Large intestine (tissue), 3 donors: ENCODE data around the gene CIBAR2. TPM values are rescaled to one million over a fixed set of nuclear protein-coding genes. Genes with fewer than 3 reads are reported as not detected.
"Not testable (repeated sequence)": the region's sequence is repeated elsewhere in the genome, so short reads cannot be mapped to it uniquely, and the experiment has no call there.

Source experiments
- DNase-seq, 2 donors: peaks; one replicate each; pipeline versions ENCODE4 v3.0.0 to v3.0.0-alpha.2; 2013
- H3K27ac ChIP-seq: one replicate; pipeline ENCODE4 v1.5.1; 2013; ENCODE audit warnings: low read length
- H3K27me3 ChIP-seq: 2 replicates; pipeline ENCODE4 v1.6.1; 2013; ENCODE audit warnings: low read length; ENCODE audit not compliant: control insufficient read depth, insufficient read depth
- H3K36me3 ChIP-seq: 2 replicates; pipeline ENCODE4 v1.6.1; 2013; ENCODE audit warnings: low read length; ENCODE audit not compliant: control insufficient read depth, insufficient read depth
- H3K4me1 ChIP-seq: one replicate; pipeline ENCODE4 v1.6.1; 2013; ENCODE audit warnings: low read length; ENCODE audit not compliant: control insufficient read depth, insufficient read depth
- H3K4me3 ChIP-seq: one replicate; pipeline ENCODE4 v1.5.1; 2013; ENCODE audit warnings: low read length
- H3K9me3 ChIP-seq: one replicate; pipeline ENCODE4 v1.6.1; 2013; ENCODE audit warnings: mild to moderate bottlenecking, low read depth, low read length, moderate library complexity; ENCODE audit not compliant: control insufficient read depth
- WGBS: methylation state at CpG from one replicate; pipeline ENCODE4 v1.1.5; 2013; ENCODE audit warnings: low lambda C conversion rate; ENCODE audit not compliant: insufficient coverage; 5-methylcytosine and 5-hydroxymethylcytosine counted together
- polyA plus RNA-seq: library from polyadenylated mRNA; unstranded; fragments of 120-200 nt; gene quantifications from one replicate; pipeline ENCODE4 v1.2.1, GENCODE V29; 2013

CIBAR2 gene
- polyA plus RNA-seq, 1 donor = 0.30 TPM

DNA sequence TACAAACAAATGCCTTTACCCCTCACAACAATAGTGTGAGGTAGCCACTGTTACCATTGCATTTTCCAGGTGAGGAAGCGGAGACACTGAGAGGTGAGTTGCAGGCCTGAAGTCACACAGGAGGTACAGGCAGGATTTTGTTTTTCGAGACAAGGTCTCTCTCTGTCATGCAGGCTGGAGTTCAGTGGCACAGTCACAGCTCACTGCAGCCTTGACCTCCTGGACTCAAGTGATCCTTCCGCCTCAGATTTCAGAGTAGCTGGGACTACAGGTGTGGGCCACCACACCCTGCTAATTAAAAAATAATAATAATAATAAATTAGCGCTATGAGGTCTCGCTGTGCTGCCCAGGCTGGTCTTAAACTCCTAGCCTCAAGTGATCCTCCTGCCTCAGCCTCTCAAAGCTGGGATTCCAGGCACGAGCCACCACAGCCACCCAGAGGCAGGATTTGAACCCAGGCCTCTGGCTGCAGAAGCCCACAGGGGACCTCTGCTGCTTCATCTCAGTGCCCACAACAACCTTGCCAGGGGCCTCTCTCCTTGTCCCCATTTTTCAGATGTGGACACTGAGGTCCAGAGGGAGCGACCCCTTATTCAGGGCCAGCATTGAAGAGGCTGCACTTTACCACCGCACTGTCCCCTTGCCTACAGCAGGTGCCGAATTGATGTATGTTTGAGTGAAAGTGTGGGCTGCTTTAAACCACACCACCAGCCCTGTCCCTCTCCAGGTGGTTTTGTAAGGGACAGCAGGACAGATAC is 16.0 kb upstream of the CIBAR2 start:
- Histone ChIP-seq H3K27me3 (no peaks in the 10 kb centered on the region), H3K9me3 (no peaks in the 10 kb centered on the region), H3K4me3 (no peak overlapping the region), H3K36me3 (no peaks in the 10 kb centered on the region), H3K27ac (no peak overlapping the region), H3K4me1 (peaks cover 13% of the 10 kb centered on the region)
- DNase-seq = no peak
- 100% methylated on average over 1 of the region's 9 CpGs for WGBS

DNA sequence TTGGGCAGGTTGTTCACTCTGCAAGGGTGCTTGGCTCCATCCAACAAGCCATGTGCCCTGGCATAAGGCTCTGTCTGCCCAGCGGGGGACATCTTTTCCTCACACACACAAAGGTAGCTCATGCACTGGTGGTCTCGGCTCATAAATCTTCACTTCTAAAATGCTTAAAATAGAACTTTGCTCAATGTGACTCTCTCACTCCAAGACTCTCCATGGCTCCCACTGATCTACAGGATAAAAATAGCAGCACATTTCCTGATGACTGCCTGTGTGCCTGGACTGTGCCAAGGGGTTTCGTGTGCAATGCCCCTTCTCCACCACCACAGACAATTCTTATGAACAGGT is 15.1 kb upstream of the CIBAR2 start:
- Histone ChIP-seq H3K27me3 (no peaks in the 10 kb centered on the region), H3K36me3 (no peaks in the 10 kb centered on the region), H3K9me3 (no peaks in the 10 kb centered on the region), H3K4me1 (peaks cover 13% of the 10 kb centered on the region), H3K27ac (no peak overlapping the region), H3K4me3 (no peak overlapping the region)
- WGBS = no CpG with 5 or more reads among the region's 3 CpGs
- DNase-seq = no peak

DNA sequence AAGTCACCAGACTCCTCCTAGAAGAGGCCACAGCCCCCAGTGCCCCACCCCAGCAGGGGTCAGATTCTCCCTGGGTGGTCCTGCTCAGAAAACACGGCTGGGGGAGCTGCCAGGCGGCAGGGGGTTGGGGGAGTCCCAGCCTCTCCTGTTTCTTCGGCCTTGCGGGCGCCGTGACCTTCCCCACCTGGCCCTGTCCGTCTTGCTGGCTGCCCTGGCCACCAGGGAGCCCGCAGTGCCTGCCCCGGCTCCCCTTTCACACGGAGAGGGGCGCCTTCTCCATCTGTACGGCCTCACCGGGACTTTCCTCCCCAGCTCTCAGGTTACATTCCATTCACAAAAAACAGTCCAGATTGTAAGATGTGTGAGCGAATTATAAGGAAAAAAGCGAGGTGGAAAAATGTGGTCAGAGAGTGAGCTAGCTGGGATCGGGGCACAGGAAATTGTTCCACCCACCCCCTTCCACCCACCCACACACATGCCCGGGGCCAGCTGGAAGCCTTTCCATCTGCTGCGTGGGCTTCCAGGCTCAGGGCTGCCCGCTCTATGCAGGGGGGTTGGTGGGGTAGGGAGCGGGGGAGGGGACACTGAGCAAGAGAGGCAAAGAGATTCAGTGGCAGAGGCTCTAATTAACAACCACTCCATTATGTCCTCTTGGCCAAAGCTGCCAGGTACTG is 14.6 kb upstream of the CIBAR2 start:
- peak in 1 of 2 donors; percentile 44 for DNase-seq
- peaks cover 13% of the 10 kb centered on the region for H3K4me1 ChIP-seq
- H3K36me3 ChIP-seq = no peaks in the 10 kb centered on the region
- H3K9me3 ChIP-seq = no peaks in the 10 kb centered on the region
- no peak overlapping the region for H3K4me3 ChIP-seq
- no peak overlapping the region for H3K27ac ChIP-seq
- no peaks in the 10 kb centered on the region for H3K27me3 ChIP-seq
- WGBS = no CpG with 5 or more reads among the region's 20 CpGs

DNA sequence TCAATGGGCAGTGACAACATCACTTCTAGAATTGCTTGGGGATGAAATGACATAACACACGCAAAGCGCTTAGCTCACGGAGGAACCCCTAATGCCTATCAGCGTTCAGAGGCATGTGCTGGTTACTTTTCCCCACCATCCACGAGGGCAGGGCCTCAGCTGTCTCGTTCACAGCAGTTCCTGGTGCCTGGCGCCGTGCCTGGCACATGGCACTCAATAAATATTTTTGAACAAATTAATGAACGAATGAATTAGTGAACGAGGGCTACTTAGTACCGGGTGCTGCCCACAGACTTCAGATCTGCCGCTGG is 14.1 kb upstream of the CIBAR2 start:
- WGBS = no CpG with 5 or more reads among the region's 12 CpGs
- Histone ChIP-seq H3K4me3 (no peak overlapping the region), H3K27me3 (no peaks in the 10 kb centered on the region), H3K4me1 (peaks cover 13% of the 10 kb centered on the region), H3K9me3 (no peaks in the 10 kb centered on the region), H3K27ac (no peak overlapping the region), H3K36me3 (no peaks in the 10 kb centered on the region)
- no peak for DNase-seq

DNA sequence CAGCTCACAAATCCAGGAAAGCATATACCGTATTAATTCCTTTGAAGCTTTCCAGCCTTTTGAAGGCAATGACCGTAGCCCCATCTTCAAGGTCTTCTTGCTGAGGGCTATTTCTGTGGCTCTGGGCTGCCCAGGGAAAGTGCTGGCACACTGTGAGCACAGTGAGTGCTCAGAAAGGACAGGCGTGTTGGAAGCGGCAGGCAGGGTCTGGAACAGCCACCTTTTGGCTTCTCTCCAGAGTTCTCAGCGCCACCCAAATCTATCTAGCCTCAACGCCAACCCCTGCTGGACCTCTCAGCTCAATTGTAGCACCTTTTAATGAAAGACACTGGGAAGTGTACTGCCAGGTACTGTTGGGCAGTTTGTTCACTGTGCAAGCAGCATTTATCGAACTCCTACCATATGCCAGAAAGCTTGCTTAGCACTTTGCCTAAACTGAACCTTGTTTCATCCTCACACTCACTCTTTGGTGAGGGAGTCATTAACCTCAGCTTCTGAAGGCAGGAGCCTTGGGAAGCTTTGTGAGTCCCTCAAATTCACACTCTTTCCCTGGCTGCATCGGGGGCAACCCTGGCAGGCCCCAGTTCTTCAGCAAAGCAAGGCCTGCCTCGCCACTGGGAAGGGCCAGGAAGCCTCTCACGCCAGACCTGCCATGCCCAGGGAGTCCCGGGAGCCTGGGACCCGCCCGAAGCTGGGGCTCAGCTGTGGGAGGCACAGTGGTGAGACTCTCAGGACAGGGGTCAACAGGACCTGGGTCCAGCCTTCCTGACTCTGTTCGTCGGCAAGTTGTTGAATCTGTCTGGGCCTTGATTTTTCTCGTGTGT is 13.5 kb upstream of the CIBAR2 start:
- no CpG with 5 or more reads among the region's 16 CpGs for WGBS

DNA sequence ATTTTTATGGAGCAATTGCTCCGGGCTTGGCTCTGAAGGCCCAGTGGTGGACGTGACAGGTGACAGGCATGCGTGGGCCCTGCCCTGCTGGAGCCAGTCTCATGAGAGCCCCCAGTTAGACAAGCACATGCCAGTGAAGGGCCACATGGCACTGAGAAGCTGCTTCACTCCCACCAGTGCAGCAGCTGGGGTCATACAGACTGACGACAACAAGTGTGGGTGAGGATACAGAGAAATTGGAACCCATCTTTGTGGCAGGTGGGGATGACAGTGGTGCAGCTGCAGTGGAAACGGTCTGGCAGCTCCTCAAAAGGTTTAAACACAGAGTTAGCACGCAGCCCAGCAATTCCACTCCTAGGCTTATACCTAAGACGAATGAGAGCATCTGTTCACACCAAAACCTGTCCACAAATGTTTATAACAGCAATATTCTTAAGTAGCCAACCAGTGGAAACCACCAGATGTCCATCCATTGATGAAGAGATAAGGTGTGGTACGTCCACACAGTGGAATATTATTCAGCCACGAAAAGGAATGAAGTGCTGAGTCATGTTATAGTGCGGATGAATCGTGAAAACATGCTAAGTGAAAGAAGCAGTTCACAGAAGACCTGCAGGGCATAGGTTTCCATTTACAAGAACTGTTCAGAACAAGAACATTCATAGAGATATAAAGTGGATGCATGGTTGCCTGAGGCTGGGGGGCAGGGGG is 12.5 kb upstream of the CIBAR2 start:
- Histone ChIP-seq H3K9me3 (no peaks in the 10 kb centered on the region), H3K27ac (no peak overlapping the region), H3K4me3 (no peak overlapping the region), H3K27me3 (no peaks in the 10 kb centered on the region), H3K36me3 (no peaks in the 10 kb centered on the region), H3K4me1 (peaks cover 7% of the 10 kb centered on the region)
- 100% methylated on average over 1 of the region's 11 CpGs for WGBS
- no peak for DNase-seq

More for the DNA sequence above, 13.5 kb upstream of the CIBAR2 start:
- Histone ChIP-seq H3K4me3 (no peak overlapping the region), H3K4me1 (peaks cover 13% of the 10 kb centered on the region), H3K9me3 (no peaks in the 10 kb centered on the region), H3K36me3 (no peaks in the 10 kb centered on the region), H3K27ac (no peak overlapping the region), H3K27me3 (no peaks in the 10 kb centered on the region)
- no peak for DNase-seq

DNA sequence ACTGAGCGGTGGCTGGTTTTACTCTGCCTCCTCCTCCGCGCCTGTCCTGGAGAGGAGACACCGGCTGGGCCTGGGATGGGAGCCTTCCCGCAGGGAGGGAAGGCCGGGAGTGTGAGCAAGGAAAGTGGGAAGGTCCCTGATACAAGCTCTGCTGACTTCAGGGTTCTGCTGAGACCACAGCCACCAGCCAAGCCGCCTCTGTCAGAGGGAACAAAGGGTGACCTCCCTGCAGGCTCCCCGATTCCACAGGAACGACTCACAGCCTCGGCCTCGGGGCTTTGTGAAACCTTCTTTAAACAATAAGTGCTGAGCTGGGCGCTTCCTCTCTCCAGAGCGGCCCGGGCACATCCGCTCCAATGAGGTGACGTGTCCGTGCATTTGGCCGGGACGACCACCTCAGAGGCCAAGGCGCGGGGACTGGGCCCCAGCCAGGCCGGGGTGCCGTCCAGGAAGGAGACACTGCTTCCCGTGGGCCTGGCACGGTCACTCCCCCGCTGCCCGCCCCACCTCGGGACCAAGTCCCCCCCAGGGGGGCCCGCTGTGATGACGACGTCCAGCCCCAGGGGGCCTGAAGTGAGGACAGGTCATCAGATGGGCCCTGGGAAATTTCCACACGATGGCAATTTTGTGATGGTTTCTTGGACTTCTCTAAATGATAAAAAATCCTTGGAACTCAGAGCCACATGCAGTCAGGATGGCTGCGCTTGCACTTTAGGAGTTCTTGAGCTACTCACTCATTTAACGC is 11.8 kb upstream of the CIBAR2 start:
- WGBS = no CpG with 5 or more reads among the region's 34 CpGs
- DNase-seq = no peak
- Histone ChIP-seq H3K4me3 (no peak overlapping the region), H3K9me3 (no peaks in the 10 kb centered on the region), H3K4me1 (peaks cover 6% of the 10 kb centered on the region), H3K27me3 (no peaks in the 10 kb centered on the region), H3K27ac (no peak overlapping the region), H3K36me3 (no peaks in the 10 kb centered on the region)

DNA sequence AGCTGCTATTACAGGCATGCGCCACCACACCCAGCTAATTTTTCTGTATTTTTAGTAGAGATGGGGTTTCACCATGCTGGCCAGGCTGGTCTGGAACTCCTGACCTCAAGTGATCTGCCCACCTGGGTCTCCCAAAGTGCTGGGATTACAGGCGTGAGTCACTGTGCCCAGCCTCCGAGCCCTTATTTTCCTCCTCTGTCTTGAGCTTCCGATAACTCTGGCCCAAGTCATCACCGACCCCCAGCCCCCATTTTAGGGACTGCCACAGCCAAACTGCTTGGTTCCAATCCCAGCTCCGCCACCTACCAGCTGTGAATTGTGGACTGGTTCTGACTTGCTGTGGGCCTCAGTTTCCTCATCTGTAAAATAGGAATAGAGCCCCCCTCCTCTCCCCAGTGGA is 11.2 kb upstream of the CIBAR2 start:
- H3K36me3 ChIP-seq, H3K27ac ChIP-seq, DNase-seq, H3K9me3 ChIP-seq, H3K4me1 ChIP-seq, H3K4me3 ChIP-seq, H3K27me3 ChIP-seq: not testable (repeated sequence)
- no CpG with 5 or more reads among the region's 6 CpGs for WGBS

DNA sequence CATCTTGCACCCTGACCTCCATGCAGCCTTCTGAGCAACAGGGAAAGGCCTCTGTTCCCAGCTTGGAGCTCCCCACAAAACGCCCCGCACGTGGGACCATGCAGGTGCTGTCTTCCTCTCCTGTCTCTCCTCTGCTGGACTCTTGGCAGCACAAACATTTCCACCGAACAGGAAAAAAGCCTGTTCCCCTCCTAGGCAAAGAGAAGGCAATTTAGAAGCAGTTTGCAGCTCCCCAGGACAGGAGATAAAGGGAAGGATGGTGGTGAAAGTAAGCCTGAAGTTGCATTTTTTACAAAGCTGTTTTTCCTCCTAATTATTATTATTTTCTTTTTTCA is 7.7 kb upstream of the CIBAR2 start:
- Histone ChIP-seq H3K4me3 (no peak overlapping the region), H3K27ac (no peak overlapping the region), H3K9me3 (no peaks in the 10 kb centered on the region), H3K36me3 (no peaks in the 10 kb centered on the region), H3K4me1 (no peaks in the 10 kb centered on the region), H3K27me3 (no peaks in the 10 kb centered on the region)
- no peak for DNase-seq
- WGBS = no CpG with 5 or more reads among the region's 4 CpGs

DNA sequence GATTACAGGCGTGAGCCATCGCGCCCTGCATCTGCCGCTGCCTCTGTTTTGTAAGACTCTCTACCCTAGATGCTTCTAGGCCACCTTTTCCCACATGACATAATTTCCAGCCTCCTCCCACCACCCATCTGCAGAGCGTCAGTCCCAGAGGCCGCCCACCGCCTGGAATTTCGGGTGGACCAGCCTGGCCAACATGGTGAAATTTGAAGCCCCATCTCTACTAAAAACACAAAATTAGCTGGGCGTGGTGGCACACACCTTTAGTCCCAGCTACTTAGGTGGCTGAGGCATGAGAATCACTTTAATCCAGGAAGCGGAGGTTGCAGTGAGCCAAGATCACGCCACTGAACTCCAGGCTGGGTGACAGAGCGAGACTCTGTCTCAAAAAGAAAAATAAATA is 5.1 kb upstream of the CIBAR2 start:
- Histone ChIP-seq H3K27me3 (no peaks in the 10 kb centered on the region), H3K4me3 (no peak overlapping the region), H3K27ac (no peak overlapping the region), H3K9me3 (no peaks in the 10 kb centered on the region), H3K36me3 (no peaks in the 10 kb centered on the region), H3K4me1 (no peaks in the 10 kb centered on the region)
- DNase-seq = no peak
- WGBS = no CpG with 5 or more reads among the region's 12 CpGs
